Mucosa of descending colon (tissue), 3 donors: ENCODE measurements around the gene SELPLG. TPM values are rescaled to one million over a fixed set of nuclear protein-coding genes. Genes with fewer than 3 reads are reported as not detected.

Source experiments
- ATAC-seq: fragments of 200-7000 bp; cut with Tn5 transposase; one replicate; pipeline ENCODE4 v1.9.1; 2020; ENCODE audit warnings: mild to moderate bottlenecking, moderate library complexity
- DNase-seq, 3 donors: peaks; one replicate each; pipeline ENCODE4 v3.0.0-alpha.2; 2020
- H3K36me3 ChIP-seq: fragments of 200-600 bp; one replicate; pipeline ENCODE4 v1.8.0; 2021; ENCODE audit warnings: low read depth, mild to moderate bottlenecking
- H3K4me1 ChIP-seq: fragments of 200-600 bp; one replicate; pipeline ENCODE4 v1.8.0; 2021; ENCODE audit warnings: low read depth, mild to moderate bottlenecking
- H3K4me3 ChIP-seq: fragments of 200-600 bp; one replicate; pipeline ENCODE4 v1.8.0; 2021; ENCODE audit warnings: mild to moderate bottlenecking
- H3K9me3 ChIP-seq: fragments of 200-600 bp; one replicate; pipeline ENCODE4 v1.8.0; 2021; ENCODE audit warnings: mild to moderate bottlenecking
- CTCF ChIP-seq: fragments of 200-600 bp; IDR thresholded peaks from one replicate; pipeline ENCODE4 v1.8.0; 2022; ENCODE audit warnings: antibody characterized with exemption, mild to moderate bottlenecking
- intact Hi-C, 2 donors: fragments of 100-400 bp; cut with DNase I in 1 of 2; cut with micrococcal nuclease in 1 of 2; formaldehyde crosslinking; loops; one replicate each; pipeline versions ENCODE4 v1.11.0 to v1.11.1; 2022; cut with DNase I, micrococcal nuclease
- total RNA-seq, 3 donors: library from RNA; stranded (reverse); fragmentation: NEBNext Ultra II Directional in 2 of 3; extraction: Animal tissue kit (Norgen Biotek cat#: 25700) in 2 of 3; gene quantifications; one replicate each; pipeline versions ENCODE4 v1.2.1 to v1.2.4, GENCODE V29; 2021 to 2023
- donor health status: DM: no; HTN: no; CAD: no; lungs with moderate emphysema.
- donor health status: DM: no; HTN: no; CAD: no.
- donor health status: DM: no; HTN: yes; CAD: no.

Gene SELPLG
- total RNA-seq, 3 donors from 2014 or later, result 3.3 to 6.5 (median 6.0) TPM

- intact Hi-C loops, result no loop called here
- Histone ChIP-seq H3K4me1 (no peaks in the 10 kb centered on the region), H3K4me3 (no peak overlapping the region), H3K36me3 (no peaks in the 10 kb centered on the region), H3K9me3 (no peaks in the 10 kb centered on the region)
- no peak for TF ChIP-seq CTCF
- no peak for DNase-seq
- no peak for ATAC-seq
Measured at GRCh38 chr12:108580531-108580930, 53.2 kb downstream of the SELPLG start.

GRCh38 chr12:108578813-108579212 is 54.9 kb downstream of the SELPLG start:
- Histone ChIP-seq H3K36me3 (no peaks in the 10 kb centered on the region), H3K4me1 (peaks cover 4% of the 10 kb centered on the region), H3K9me3 (no peaks in the 10 kb centered on the region), H3K4me3 (no peak overlapping the region)
- ATAC-seq (no peak), DNase-seq (no peak)
- intact Hi-C loops, result no loop called here
- TF ChIP-seq CTCF, result no peak

- no peak for TF ChIP-seq CTCF
- Histone ChIP-seq H3K4me3 (no peak overlapping the region), H3K9me3 (no peaks in the 10 kb centered on the region), H3K4me1 (peaks cover 7% of the 10 kb centered on the region), H3K36me3 (no peaks in the 10 kb centered on the region)
- intact Hi-C loops, result no loop called here
- ATAC-seq, result no peak
- DNase-seq, result no peak
Measured at GRCh38 chr12:108578264-108578663, 55.4 kb downstream of the SELPLG start.

- no peak overlapping the region for H3K4me3 ChIP-seq
- TF ChIP-seq CTCF, result no peak
- ATAC-seq, result no peak
- H3K4me1 ChIP-seq, result peaks cover 9% of the 10 kb centered on the region
- H3K36me3 ChIP-seq, result no peaks in the 10 kb centered on the region
- DNase-seq, result no peak
- intact Hi-C loops, result no loop called here
- no peaks in the 10 kb centered on the region for H3K9me3 ChIP-seq
Measured at GRCh38 chr12:108577458-108577857, 56.2 kb downstream of the SELPLG start.

- peaks cover 9% of the 10 kb centered on the region for H3K4me1 ChIP-seq
- DNase-seq, result no peak
- no peak for ATAC-seq
Measured at GRCh38 chr12:108576660-108577234, 56.9 kb downstream of the SELPLG start.

More at GRCh38 chr12:108576660-108577234, 56.9 kb downstream of the SELPLG start:
- no peaks in the 10 kb centered on the region for H3K36me3 ChIP-seq
- intact Hi-C loops, result no loop called here
- no peaks in the 10 kb centered on the region for H3K9me3 ChIP-seq
- no peak overlapping the region for H3K4me3 ChIP-seq
- TF ChIP-seq CTCF, result no peak
